Forelimb muscle (tissue), 1 donor: ENCODE measurements around the gene RFXAP. TPM values are rescaled to one million over a fixed set of nuclear protein-coding genes. Genes with fewer than 3 reads are reported as not detected.
"Not testable (repeated sequence)": the region's sequence is repeated elsewhere in the genome, so short reads cannot be mapped to it uniquely, and the experiment has no call there.

Experiments
- DNase-seq: peaks from one replicate; pipeline ENCODE4 v3.0.0-alpha.2; 2013; ENCODE audit warnings: low read depth
- polyA plus RNA-seq: library from polyadenylated mRNA; unstranded; fragments of 120-200 nt; gene quantifications from one replicate; pipeline ENCODE4 v1.2.1, GENCODE V29; 2013; ENCODE audit not compliant: insufficient read length

The RFXAP gene, protein sequence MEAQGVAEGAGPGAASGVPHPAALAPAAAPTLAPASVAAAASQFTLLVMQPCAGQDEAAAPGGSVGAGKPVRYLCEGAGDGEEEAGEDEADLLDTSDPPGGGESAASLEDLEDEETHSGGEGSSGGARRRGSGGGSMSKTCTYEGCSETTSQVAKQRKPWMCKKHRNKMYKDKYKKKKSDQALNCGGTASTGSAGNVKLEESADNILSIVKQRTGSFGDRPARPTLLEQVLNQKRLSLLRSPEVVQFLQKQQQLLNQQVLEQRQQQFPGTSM
- 9.5 TPM for polyA plus RNA-seq

DNA sequence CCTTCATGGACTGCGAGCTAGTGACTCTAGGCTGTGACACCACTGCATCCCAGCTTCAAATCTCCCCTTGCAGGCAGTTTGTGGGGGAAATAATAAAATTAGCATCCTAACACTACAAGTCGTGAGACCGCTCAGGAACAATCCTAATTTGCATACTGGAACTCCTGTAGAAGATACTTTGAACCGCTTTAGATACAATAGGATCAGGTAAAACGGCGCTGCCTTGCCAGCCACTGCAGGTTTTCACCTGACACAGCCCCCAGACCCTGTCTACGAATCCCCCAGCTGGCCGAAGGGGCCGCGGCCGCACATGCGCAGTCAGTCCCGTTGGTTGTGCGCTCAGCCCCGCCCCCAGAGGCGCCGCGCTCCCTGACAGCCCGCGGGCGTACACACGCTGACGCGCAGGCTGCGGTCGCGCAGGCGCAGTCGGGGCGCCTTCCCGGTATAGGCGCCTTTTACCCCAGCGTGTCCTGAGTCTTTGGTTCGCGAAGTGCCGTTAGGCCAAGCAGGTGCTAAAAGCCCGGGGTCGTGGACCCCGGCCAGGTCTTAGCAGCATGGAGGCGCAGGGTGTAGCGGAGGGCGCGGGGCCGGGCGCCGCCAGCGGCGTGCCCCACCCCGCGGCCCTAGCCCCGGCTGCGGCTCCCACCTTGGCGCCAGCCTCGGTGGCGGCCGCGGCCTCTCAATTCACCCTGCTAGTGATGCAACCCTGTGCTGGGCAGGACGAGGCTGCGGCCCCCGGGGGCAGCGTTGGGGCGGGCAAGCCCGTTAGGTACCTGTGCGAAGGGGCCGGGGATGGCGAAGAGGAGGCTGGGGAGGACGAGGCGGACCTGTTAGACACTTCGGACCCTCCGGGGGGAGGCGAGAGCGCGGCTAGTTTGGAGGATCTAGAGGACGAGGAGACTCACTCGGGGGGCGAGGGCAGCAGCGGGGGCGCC lies at the start of gene RFXAP:
RFXAP (plus strand) TSS at position 419 of the 935 bp plus-strand sequence; CDS start at position 555, 136 bp downstream.
- DNase-seq = peak; percentile 73

DNA sequence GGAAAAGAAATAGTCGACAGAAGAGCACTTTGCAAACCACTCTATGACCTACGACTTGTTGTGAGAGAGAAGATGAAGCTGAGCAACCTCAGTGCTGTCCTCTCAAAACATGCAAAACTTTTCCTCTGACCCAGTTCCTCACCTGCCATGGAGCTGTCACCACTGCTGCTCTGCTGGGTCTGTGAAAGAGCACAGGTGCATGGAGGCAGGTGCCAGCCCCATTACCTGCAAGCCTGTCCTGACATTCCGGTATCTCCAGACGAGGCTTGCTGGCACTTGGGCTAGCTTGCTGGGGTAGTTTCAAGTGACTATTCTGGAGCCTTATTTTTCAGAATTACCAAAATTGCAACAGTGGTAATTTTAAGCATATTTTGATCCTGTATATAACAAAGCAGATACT lies 49.5 kb upstream of the RFXAP start:
- DNase-seq = no peak

DNA sequence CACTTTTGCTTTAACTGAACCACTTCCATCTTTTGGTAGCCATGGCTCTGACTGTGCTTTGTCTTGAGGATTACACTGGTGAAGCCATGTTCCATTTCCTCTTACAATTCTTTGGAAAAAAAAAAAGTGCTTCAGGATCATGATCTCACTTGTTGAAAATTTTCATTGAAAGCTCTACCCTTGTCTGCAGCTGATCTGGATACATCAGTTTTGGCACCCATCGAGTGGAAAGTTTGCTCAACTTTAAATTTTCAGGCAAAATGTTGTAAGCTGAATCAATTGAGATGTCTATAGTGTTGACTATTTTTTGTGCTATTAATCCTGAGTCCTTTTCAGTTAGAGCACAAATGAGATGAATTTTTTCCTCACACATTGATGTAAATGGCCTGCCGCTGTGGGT lies 48.3 kb upstream of the RFXAP start:
- peak; percentile 72 for DNase-seq

DNA sequence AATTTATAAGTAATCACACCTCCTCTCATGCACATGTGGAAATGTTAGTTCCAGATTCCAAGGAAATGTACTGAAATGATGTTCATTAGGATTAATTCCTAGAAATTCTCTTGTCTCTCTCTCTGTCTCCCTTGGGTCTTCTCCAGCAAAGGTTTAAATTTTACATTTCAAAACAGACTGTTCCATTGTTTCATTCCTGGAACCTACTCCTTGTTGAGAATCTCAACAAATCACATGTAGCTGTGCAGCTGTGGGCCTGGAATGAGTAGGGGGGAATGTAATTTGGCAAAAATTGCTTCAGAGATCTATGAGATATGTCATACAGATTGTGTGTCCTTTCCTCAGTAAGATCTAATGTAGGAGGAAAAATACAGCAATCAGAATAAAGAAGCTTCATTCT lies 46.2 kb upstream of the RFXAP start:
- DNase-seq = peak; percentile 61

DNA sequence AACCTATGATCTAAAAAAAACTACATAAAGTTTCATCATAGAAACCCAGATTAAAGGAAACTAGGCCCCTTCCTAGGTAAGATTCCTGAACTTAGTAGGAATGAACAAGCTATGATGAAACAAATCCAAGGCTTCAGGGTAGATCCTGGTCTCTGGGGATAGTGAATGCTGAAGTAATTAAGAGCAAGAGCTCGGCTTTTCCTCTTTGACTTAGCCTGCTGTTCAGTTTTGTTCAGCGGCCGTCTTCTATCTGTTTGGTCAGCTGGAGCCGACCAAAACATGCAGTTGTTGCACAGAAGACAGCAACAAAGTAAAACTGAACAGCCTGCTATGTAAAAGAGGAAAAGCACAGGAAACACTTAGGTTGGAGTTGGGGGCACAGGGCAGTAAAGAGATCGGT lies 44.1 kb upstream of the RFXAP start:
- no peak for DNase-seq

DNA sequence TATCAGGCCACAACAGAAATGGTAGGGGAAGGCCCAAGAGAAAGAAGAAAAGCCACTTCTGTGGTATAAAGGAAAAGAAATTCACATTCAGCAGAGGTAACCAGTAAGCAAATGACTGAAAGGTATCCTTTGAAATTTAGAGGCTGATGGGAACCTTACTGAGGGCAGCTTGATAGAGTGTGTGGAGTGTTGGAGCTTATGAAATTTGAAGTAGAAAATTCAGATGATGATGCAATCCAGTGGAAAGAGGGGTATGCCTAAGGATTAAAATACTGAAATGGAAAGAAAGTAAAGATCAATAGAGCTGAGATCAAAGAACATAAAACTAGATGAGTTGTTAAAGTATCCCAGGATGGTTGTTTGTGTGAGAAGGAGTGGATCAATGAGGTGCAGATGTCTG lies 42.8 kb upstream of the RFXAP start:
- DNase-seq = no peak

DNA sequence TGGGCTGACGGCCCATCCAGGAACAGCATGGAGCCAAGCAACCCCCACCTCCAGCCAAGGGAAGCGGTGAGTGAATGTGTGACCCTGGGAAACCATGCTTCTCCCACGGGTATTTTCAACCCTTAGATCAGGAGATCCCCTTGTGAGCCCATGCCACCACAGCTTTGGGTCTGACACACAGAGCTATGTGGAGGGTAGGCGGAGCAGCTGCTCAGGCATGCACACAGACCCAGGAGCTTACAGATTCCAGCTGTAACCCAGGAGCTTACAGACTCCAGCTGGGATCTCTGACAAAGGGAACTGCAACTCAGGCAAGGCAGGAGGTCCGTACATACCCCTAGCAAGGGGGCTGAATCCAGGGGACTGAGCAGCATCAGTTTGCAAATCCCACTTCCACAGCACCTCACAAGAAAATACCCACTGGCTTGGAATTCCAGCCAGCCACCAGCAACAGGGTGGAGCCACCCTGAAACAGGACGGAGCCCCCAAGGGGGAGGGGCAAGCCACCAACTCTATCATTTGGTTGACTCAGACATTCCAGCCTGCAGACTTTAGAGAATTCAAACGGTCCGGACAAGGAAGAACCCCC lies 40.8 kb upstream of the RFXAP start:
- DNase-seq = no peak

DNA sequence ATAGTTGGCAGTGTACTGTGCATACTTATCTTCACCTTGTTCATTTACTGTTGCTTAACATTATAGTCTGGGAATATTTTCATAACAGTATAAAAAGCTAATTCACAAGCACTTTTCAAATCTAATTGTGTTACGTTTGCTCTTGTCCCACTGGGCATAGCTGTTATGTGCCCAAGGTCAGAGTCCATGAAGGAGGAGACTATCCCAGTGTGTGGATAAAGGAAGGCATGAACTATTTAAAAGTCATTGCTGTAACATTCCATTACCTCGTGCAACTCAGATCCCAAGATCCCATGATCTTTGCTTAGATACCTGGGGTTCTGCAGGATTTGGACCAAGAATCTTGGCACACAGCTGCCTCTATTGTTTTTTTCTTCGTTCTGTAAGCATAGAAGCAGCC lies 35.1 kb upstream of the RFXAP start:
- DNase-seq = no peak

DNA sequence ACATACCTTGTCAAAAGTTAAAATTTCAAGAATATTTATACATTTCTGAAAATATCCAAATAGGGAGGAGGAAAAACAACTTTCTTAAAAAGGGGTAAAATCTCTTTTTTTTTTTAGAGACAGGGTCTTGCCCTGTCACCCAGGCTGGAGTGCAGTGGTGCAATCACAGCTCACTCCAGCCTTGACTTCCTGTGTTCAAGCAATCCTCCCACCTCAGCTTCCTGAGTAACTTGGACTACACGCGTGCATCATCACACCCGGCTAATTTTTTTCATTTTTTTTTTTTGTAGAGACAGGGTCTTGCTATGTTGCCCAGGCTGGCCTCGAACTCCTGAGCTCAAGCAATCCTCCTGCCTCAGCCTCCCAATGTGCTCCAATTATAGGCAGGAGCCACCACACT lies 32.8 kb upstream of the RFXAP start:
- DNase-seq = not testable (repeated sequence)

DNA sequence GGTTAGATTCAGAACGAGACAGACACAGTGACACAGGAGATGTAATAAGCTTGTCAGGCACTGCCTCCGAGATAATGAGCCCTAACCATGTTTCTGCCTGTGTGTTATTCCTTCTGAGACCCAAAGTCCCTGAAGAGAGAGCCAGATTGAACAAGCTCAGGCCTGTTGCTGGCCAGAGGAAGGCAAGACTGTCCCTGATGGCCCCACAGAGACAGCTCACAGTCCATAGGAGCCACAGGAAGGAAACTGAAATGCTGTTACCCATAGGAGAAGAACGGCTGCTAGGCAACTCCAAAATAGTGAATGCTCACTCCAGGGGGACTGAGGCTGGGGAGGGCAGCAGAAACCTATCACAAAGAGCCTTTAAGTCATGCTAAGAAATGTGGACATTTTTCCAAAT lies 31.8 kb upstream of the RFXAP start:
- no peak for DNase-seq

DNA sequence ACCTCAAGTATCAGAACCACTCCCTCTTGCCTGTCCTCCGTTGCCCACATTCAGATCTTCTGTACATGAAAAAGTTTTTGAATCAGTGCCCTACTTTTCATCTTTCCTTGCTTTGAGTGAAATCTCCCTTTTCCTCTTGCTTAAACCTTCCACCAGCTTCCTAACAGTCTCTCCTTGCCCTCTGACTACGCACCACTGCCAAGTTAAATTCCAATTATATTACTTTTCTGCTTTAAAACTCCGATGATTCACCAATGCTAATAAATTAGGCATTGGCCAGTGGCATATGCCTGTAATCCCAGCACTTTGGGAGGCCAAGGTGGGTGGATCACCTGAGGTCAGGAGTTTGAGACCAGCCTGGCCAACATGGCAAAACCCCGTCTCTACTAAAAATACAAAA lies 30.7 kb upstream of the RFXAP start:
- DNase-seq = no peak

DNA sequence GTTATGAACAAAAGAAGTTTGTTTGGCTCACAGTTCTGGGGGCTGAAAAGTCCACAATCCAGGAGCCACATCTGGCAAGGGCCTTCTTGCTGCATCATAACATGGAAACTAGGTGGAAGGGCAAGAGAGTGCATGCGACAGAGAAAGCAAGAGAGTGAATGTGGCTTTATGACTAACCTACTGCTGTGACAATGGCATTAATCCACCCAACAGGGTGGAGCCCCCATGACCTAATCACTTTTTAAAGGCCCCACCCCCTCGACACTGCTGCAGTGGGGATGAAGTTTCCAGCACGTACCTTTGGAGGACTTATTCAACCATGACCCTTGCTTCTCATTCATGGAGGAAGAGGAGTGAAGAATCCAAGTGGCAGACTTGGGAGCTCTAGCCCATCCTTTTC lies 30.0 kb upstream of the RFXAP start:
- DNase-seq = no peak

DNA sequence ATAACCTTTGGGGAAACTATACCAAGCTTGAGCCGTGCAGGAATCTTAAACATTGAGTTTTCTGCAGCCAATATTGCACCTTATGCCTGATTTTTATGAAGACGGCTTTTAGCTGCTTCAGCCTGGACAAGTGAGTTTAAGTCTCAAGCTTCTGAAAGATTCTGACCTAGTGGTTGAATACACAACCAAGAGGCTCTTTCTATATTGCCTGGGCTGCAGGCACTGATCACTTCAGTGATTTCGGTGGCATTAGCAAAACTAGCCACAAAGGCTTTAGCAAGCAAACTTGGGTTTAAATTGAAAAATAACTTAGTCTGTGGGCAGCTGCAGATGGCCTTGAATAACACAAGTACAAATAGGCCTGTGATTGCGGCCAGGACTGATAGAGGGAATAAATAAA lies 29.3 kb upstream of the RFXAP start:
- DNase-seq = no peak

DNA sequence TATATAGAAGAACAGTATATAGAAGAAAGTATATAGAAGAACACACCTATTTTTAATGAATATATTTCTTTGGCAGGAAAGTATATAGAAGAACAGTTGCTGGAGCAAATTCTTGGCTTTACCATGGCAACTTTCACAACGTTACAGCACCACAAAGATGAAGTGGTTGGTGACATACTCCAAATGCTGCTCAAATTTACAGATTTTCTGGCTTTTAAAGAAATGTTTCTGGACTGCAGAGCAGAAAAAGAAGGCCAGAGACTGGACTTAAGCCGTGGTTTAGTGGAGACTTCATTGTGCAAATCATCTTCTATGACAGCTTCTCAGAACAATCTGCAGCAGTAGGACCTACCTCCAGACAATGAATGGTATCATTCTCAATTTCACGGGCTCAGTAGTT lies 24.3 kb upstream of the RFXAP start:
- no peak for DNase-seq

DNA sequence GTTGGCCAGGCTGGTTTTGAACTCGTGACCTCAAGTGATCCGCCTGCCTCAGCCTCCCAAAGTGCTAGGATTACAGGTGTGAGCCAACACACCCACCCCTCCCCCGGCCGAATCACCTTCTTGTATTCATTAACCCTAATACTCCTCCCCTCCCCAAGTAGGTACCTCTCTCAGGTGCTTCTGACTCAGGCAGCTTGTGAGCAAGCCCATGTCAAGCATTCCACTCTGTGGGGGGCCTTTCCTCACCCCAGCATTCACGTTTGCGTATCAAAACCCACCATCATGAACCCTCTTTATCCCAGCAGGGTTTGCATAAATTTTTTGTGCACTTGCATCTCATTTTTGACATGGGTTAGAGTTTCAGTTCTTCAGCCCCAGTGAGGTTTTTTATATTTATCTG lies 23.6 kb upstream of the RFXAP start:
- DNase-seq = no peak

DNA sequence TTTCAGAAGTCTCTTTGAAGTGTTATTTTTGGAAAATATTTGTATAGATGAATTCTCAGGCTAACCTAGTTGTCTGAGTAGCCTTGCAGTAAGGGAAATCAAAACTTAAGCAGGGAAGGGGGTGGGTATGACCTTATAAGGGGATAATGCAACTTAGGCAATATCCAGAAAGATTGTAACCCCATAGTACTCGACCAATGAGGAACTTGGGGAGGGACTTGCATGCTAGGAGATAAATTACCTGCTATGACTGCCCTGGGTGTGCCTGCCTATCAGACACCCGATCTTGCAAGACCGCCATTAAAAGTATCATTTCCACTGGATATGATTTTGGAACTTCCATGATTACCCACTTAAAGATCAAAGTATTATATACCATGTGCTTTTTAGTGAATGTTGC lies 23.0 kb upstream of the RFXAP start:
- DNase-seq = no peak

DNA sequence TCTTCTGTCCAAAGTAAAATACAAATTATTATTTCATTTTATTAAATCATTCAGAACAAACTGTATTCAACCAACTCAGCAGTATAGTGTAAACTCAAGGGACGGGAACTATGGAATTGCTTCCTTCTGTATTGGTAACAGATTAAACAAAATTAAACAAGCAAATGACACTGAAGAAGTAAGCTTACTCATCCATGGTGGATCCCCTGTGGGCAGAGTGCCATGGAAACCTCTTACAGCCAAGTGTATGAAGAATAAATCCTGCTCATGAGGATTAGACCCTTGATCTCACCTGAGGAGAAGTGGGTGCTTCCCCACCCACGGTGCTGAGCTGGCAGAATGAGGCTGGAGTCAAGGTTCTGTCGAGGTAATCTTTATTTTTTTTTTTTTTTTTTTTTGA lies 18.0 kb upstream of the RFXAP start:
- no peak for DNase-seq

DNA sequence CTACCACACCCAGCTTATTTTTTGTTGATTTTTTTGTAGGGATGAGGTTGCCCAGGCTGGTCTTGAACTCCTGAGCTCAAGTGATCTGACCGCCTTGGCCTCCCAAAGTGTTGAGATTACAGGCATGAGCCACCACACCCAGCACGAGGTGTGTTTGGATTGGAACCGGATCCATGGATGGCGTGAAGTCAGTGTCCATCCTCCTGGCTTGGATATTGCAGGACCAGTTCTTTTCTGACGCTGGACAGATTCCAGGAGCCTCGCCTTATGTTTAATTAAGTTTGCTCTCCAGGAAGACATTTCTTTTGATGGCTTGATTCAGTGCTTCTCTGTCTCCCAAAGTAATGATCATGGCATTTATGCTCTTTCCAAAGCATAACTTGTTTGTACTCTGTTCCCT lies 14.4 kb upstream of the RFXAP start:
- no peak for DNase-seq

DNA sequence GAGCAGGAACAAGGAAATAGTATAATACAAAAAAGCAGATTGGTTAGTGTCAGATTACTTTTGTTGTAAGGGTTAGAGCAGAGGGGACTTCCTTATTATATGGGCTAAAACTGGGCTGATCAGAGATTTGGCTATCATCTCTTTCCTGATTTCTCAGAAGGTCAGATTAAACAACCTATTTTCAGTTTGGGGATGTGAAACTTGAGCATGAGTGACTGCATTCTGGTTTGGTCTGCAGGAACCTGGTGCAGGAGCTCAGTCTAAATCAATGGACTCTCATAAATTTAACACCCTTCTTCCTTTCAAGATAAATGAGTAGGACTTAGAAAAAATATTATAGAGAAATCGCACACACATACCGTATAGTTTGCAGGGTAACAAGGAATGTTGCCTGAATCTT lies 12.9 kb upstream of the RFXAP start:
- no peak for DNase-seq

DNA sequence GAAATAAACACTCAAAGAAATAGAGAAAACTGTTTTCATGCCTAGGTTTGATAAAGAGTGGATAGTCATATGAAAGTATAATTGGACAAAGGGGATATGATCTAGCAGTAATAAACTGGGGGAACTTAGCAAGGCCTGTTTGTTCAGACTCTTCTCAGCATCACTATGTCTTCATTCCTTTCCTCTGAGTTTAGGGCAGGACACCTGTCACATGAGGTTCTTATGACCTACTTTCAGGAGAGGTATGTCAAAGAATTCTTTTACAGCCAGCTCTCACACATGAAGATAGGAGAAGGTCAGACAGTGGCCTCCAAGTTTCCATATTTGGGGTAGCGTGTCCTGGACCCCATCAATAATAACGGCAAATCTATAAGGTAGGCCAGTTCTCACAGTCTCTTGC lies 11.4 kb upstream of the RFXAP start:
- DNase-seq = no peak

DNA sequence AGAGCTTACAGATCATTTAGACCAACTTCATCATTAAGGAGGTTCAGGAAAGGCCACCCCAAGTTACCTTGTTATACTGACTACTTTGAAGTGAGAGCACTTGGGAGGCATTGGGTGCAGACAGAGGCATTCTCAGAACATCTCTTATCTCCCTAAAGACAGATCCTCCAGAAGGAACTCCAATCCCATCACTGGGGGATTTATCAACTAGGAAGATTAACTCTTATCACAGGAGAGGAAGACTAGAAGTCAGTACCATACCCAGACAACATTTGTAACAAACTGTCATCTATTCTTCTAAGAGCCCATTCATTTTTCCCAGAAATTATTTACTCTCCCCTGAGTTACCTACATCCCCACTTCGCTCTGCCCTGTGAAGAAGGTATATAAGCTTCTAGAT lies 5.8 kb upstream of the RFXAP start:
- no peak for DNase-seq

DNA sequence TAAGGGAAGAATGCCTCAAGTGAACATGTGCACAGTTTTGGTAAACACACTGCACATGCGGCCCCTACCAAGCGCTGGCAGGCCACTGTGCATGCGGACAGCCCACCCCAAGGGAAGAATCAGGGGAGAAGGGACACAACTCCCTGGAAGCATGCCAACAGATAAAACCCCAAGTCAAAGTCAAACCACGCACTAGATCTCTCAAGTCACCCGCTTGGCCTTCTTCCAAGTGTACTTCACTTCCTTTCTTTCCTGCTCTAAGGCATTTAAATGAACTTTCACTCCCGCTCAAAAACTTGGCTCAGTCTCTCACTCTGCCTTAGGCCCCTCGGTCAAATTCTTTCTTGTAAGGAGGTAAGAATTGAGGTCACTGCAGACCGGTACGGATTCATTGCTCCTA lies 4.6 kb upstream of the RFXAP start:
- DNase-seq = no peak

DNA sequence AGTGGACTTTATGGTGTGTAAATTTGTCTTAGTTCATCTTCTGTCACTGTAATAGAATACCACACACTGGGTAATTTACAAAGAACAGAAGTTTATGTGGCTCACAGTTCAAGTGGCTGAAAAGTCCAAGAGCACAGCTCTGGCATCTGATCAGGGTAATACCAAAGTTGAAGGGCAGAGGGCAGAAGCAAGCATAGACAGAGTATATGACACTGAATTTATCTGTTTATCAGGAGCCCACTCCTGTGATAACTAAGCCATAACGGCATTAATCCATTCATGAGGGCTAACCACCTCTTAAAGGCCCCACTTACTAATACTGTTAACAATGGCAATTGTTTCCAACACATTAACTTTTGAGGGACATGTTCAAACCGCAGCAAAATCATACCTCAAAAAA lies 4.0 kb upstream of the RFXAP start:
- DNase-seq = no peak
